ENCODE data around the gene CALD1. TPM values are rescaled to one million over a fixed set of nuclear protein-coding genes. Genes with fewer than 3 reads are reported as not detected.

The CALD1 gene
- total RNA-seq, 1 experiment from 2014 or later = 39.9 TPM

- DNase-seq (ENCODE audit: extremely low read depth, low read depth) = no peak
Measured at GRCh38 chr7:134992626-134993179, 213.3 kb downstream of the CALD1 start.

GRCh38 chr7:134993877-134994456, 214.5 kb downstream of the CALD1 start:
- DNase-seq (ENCODE audit: extremely low read depth, low read depth) = no peak

GRCh38 chr7:134995239-134996096, 216.0 kb downstream of the CALD1 start:
- DNase-seq (ENCODE audit: extremely low read depth, low read depth) = no peak

GRCh38 chr7:134996097-134996550, 216.7 kb downstream of the CALD1 start:
- DNase-seq (ENCODE audit: extremely low read depth, low read depth) = no peak

- DNase-seq (ENCODE audit: extremely low read depth, low read depth) = no peak
Measured at GRCh38 chr7:134997214-134997885, 217.9 kb downstream of the CALD1 start.

GRCh38 chr7:134999136-134999535, 219.7 kb downstream of the CALD1 start:
- DNase-seq (ENCODE audit: extremely low read depth, low read depth) = no peak

- no peak for DNase-seq (ENCODE audit: extremely low read depth, low read depth)
Measured at GRCh38 chr7:135001390-135002165, 222.1 kb downstream of the CALD1 start.

GRCh38 chr7:135012229-135012628, 232.8 kb downstream of the CALD1 start:
- DNase-seq (ENCODE audit: extremely low read depth, low read depth) = no peak

Small RNA genes lying within 50 kb of the gene (small RNA-seq; reads per million reads assigned to genes)
- gene TUBB3P2 = 0 reads per million in 2 experiments

Other genes starting within 250 kb of the CALD1 start
- gene AKR1B15, start 230.5 kb upstream of the CALD1 start, total RNA-seq (2014; rRNA removed; shearing (Covaris generic)) = 1.4 and 2.0 TPM in 2 replicates
- gene BPGM, start 132.8 kb upstream of the CALD1 start, total RNA-seq (2014; rRNA removed; shearing (Covaris generic)) = 21.4 and 21.5 TPM in 2 replicates
- gene AGBL3, start 206.9 kb downstream of the CALD1 start, total RNA-seq (2014; rRNA removed; shearing (Covaris generic)) = 1.2 and 2.6 TPM in 2 replicates

Data from NCI-H460 (cell line).